LNCaP clone FGC (cell line): Measurements from ENCODE around the gene FOXI1.
"Not testable (repeated sequence)": the region's sequence is repeated elsewhere in the genome, so short reads cannot be mapped to it uniquely, and the experiment has no call there.

ENCODE experiments used
- DNase-seq: peaks from one replicate; pipeline ENCODE4 v3.0.0-alpha.2; 2011; ENCODE audit warnings: low read depth
- H3K4me3 ChIP-seq: 2 replicates; pipeline ENCODE4 v1.5.1; 2011; ENCODE audit warnings: mild to moderate bottlenecking, low read depth, low read length, control low read depth
- CTCF ChIP-seq: IDR thresholded peaks from 2 replicates; pipeline ENCODE4 v1.5.1; 2012; ENCODE audit warnings: mild to moderate bottlenecking; ENCODE audit not compliant: control insufficient read depth, insufficient read depth; ENCODE audit errors: extremely low read depth

The FOXI1 gene

GRCh38 chr5:170137694-170138214 lies 32.1 kb downstream of the FOXI1 start:
- H3K4me3 ChIP-seq, result no peak overlapping the region
- DNase-seq, result no peak
- no peak for TF ChIP-seq CTCF

GRCh38 chr5:170138273-170138672 lies 32.6 kb downstream of the FOXI1 start:
- no peak for DNase-seq
- no peak for TF ChIP-seq CTCF
- H3K4me3 ChIP-seq, result no peak overlapping the region

GRCh38 chr5:170139786-170140335 lies 34.2 kb downstream of the FOXI1 start:
- H3K4me3 ChIP-seq, result no peak overlapping the region
- DNase-seq, result no peak
- no peak for TF ChIP-seq CTCF

- DNase-seq, H3K4me3 ChIP-seq: not testable (repeated sequence)
Measured at GRCh38 chr5:170141196-170141595, 35.5 kb downstream of the FOXI1 start.

- H3K4me3 ChIP-seq, result no peak overlapping the region
- no peak for TF ChIP-seq CTCF
- no peak for DNase-seq
Measured at GRCh38 chr5:170141636-170142035, 35.9 kb downstream of the FOXI1 start.

GRCh38 chr5:170142196-170142595 lies 36.5 kb downstream of the FOXI1 start:
- no peak for TF ChIP-seq CTCF
- H3K4me3 ChIP-seq, result no peak overlapping the region
- DNase-seq, result no peak

GRCh38 chr5:170143091-170143490 lies 37.4 kb downstream of the FOXI1 start:
- TF ChIP-seq CTCF, result no peak
- no peak overlapping the region for H3K4me3 ChIP-seq
- DNase-seq, result no peak
